GM12874 (cell line): Measurements from ENCODE around the gene PPP1R36.

Experiments used
- CTCF ChIP-seq: IDR thresholded peaks from 2 replicates; pipeline ENCODE4 v1.5.1; 2011; ENCODE audit warnings: low read depth, mild to moderate bottlenecking, control low read depth, low read length, moderate library complexity; ENCODE audit not compliant: insufficient read depth

The PPP1R36 gene

GRCh38 chr14:64612021-64612380 lies 62.2 kb downstream of the PPP1R36 start:
- no peak for TF ChIP-seq CTCF

DNA sequence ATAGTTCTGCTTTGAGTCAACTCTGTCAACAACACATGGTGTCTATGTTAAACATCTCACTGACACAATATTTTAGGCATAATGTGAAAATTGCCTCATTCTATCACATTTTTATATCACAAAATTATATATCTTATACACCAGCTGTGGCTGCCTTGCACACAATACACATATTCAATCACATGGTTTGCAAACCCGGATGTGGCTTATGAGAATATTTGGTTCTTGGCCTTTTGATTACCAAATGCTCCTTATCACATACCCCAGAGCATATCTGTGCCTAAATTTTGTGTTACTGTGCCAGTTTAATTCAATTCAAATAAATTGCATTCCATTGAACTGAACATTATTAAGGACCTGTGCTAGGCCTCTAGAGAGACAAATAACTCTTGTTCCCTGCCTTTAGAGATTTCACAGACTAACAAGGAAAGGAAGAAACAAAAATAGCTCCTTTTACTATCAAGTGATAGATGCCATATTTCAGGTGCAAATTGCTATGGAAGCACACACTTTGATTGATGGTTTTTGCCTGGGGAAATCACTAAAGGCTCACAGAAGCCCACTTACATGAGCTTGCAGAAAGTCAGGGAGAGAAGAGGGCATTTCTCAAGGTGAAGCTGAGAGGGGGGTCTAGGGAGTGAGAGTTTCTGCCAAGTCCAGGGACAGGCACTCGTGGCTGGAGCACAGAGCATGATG lies 63.4 kb downstream of the PPP1R36 start:
- TF ChIP-seq CTCF, result no peak

GRCh38 chr14:64614166-64614565 lies 64.4 kb downstream of the PPP1R36 start:
- TF ChIP-seq CTCF, result no peak

DNA sequence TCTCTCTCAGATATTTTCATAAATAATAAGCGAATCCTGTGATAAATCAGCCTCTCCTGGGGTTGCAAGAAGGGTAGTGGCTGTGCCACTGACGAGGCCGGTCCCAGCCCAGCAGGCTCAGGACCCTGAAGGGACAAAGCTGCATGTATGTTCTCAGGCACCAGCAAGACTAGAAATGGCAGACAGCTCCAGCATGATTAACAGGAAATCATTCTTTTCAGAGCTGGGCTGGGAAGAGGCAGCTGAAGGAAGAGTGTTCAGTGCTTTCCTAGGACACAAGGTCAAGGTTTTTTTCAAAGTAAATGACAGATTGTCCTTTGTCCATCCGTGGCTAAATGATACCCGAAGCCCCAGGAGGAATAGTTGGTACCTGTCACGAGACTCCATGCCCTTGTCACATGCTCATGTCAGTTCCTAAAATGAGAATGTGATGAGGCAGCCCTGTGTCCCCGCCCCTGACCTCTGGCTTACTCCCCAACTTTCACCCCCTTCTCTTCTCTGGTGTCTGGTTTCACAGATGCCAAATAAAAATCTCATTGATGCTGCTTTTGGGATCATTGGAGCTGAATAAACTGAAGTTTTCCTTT lies 65.1 kb downstream of the PPP1R36 start:
- TF ChIP-seq CTCF, result no peak

GRCh38 chr14:64620910-64621309 lies 71.1 kb downstream of the PPP1R36 start:
- TF ChIP-seq CTCF, result no peak

GRCh38 chr14:64623554-64624165 lies 73.9 kb downstream of the PPP1R36 start:
- no peak for TF ChIP-seq CTCF

DNA sequence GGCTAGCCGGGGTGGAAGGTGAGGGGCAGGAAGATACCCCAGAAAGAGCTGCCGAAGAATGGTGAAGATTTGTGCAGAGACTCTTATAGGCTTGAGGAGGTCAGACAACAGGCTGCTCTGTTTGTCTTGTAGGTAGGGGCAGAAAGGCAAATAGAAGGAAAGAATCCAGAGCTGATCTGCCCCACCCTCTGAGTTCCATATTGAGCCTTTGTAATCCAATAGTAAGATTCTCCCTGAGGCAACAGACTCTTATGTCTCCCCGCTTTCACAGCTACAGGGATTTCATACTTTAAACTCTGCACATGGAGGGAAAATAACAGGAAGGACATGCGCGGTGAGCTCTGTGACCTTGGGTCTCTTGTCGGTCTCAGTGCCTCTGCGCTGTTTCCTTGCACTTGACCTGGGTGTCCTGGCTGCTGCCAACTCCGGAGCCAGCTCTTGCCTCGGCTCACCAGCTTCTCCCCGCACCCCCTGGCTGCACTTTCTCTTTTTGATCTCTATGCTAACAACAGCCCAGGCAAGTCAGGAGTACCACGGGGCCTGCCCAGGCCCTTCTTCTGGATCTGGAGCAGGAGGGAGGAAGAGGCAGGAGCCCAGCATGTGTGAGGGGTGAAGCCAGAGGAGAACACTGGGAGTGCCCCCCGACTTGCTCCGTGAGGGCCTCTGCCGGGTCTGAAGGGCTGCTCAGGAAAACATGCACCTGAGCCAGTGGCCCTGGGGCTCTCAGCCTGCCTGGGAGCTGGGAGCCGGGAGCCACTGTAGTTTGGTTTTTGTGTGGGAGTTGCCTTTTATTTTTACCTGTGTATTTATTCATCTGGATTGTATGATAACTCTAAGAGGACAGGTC lies 75.8 kb downstream of the PPP1R36 start:
- TF ChIP-seq CTCF, result no peak
